HCT116 (cell line): ENCODE data around the gene PNLIP. TPM values are rescaled to one million over a fixed set of nuclear protein-coding genes. Genes with fewer than 3 reads are reported as not detected.

Experiments used
- ATAC-seq: fragments of 200-7000 bp; cut with Tn5 transposase; 2 replicates; pipeline ENCODE4 v1.9.1; 2020; ENCODE audit warnings: mild to moderate bottlenecking, moderate library complexity
- BruUV-seq: library from RNA; stranded (reverse); fragments of 400-500 nt; replicated peaks from 2 replicates; lab custom pipeline; 2021; lab: Mats Ljungman, UMichigan
- CTCF ChIA-PET: fragments of 300-600 bp; sonication (Branson Sonifier 250); formaldehyde crosslinking; loops from one replicate; lab custom pipeline; 2021; ENCODE audit warnings: antibody characterized with exemption; lab: Charles Lee
- POLR2A ChIA-PET: fragments of 300-600, 350-600 bp; sonication (Branson Sonifier 250); formaldehyde crosslinking; loops from one replicate; lab custom pipeline; 2021; ENCODE audit warnings: antibody characterized with exemption; lab: Charles Lee
- RAD21 ChIA-PET, 2 experiments: fragments of 300-600 bp; sonication (Branson Sonifier 250); formaldehyde crosslinking; loops; one replicate each; lab custom pipeline; 2023; ENCODE audit warnings: low total read pairs in 2 of 2; ENCODE audit not compliant: uncharacterized antibody in 2 of 2, unreplicated experiment in 2 of 2, low non-redundant PET in 1 of 2; lab: Charles Lee
- DNase-seq: peaks from one replicate; pipeline ENCODE4 v3.0.0-alpha.2; 2010; ENCODE audit warnings: low read depth, low spot score
- H2AFZ ChIP-seq: fragments of 200-600 bp; shearing (Covaris generic), sonication (generic); 2 replicates; pipeline ENCODE4 v1.6.1; 2017; ENCODE audit warnings: low read depth, mixed run types, mixed read lengths, antibody characterized with exemption, low read length; ENCODE audit not compliant: poor library complexity, severe bottlenecking
- H3K27ac ChIP-seq: 2 replicates; pipeline ENCODE4 v1.5.1; 2012; ENCODE audit warnings: low read depth, low read length
- H3K27me3 ChIP-seq: fragments of 200-600 bp; sonication (generic); 2 replicates; pipeline ENCODE4 v1.6.1; 2016; ENCODE audit warnings: mixed run types, low read length, mixed read lengths; ENCODE audit not compliant: insufficient read depth
- H3K36me3 ChIP-seq, 2 experiments: fragments of 200-500 bp in 1 of 2; fragments of 200-600 bp in 1 of 2; sonication (Bioruptor generic) in 1 of 2; sonication (generic) in 1 of 2; 2 replicates each; pipeline versions ENCODE4 v1.5.1 to v1.6.1; 2014 to 2016; ENCODE audit warnings: low read length in 2 of 2, inconsistent platforms in 1 of 2, mixed read lengths in 1 of 2, mixed run types in 1 of 2; ENCODE audit not compliant: insufficient read depth in 2 of 2, control insufficient read depth in 1 of 2
- H3K4me1 ChIP-seq, 2 experiments: fragments of 200-600 bp in 1 of 2; sonication (generic) in 1 of 2; 2 replicates each; pipeline versions ENCODE4 v1.5.1 to v1.6.1; 2012 to 2017; ENCODE audit warnings: low read length in 2 of 2, inconsistent platforms in 1 of 2, mild to moderate bottlenecking in 1 of 2, mixed read lengths in 1 of 2, mixed run types in 1 of 2, moderate library complexity in 1 of 2; ENCODE audit not compliant: insufficient read depth in 2 of 2, control insufficient read depth in 1 of 2
- H3K4me2 ChIP-seq: fragments of 200-600 bp; sonication (generic); 2 replicates; pipeline ENCODE4 v1.6.1; 2017; ENCODE audit warnings: mixed run types, low read length, mixed read lengths
- H3K4me3 ChIP-seq, 2 experiments: fragments of 200-600 bp in 1 of 2; sonication (generic) in 1 of 2; replicated peaks in 1 of 2; 2 replicates each; pipeline ENCODE4 v1.5.1; 2011 to 2016; ENCODE audit warnings: low read length in 2 of 2, control low read depth in 1 of 2, low read depth in 1 of 2, mild to moderate bottlenecking in 1 of 2, mixed read lengths in 1 of 2, mixed run types in 1 of 2
- H3K79me2 ChIP-seq: fragments of 200-600 bp; sonication (generic); 2 replicates; pipeline ENCODE4 v1.6.1; 2017; ENCODE audit warnings: mild to moderate bottlenecking, mixed run types, low read length, moderate library complexity, mixed read lengths; ENCODE audit not compliant: insufficient read depth
- H3K9ac ChIP-seq: fragments of 200-600 bp; sonication (generic); 2 replicates; pipeline ENCODE4 v1.6.1; 2016; ENCODE audit warnings: low read length, mixed read lengths
- H3K9me2 ChIP-seq: fragments of 200-600 bp; sonication (generic), shearing (Covaris generic); 2 replicates; pipeline ENCODE4 v1.6.1; 2017; ENCODE audit warnings: mixed run types, mild to moderate bottlenecking, moderate library complexity; ENCODE audit not compliant: insufficient read depth
- H3K9me3 ChIP-seq, 2 experiments: fragments of 200-500 bp in 1 of 2; fragments of 200-600 bp in 1 of 2; sonication (Bioruptor generic) in 1 of 2; sonication (generic) in 1 of 2; 2 replicates each; pipeline ENCODE4 v1.6.1; 2014 to 2017; ENCODE audit warnings: low read length in 2 of 2, mixed read lengths in 2 of 2, inconsistent platforms in 1 of 2, low read depth in 1 of 2, mild to moderate bottlenecking in 1 of 2, mixed run types in 1 of 2, moderate library complexity in 1 of 2; ENCODE audit not compliant: control insufficient read depth in 1 of 2, insufficient read depth in 1 of 2
- H4K20me1 ChIP-seq: fragments of 200-600 bp; sonication (generic), shearing (Covaris generic); 2 replicates; pipeline ENCODE4 v1.6.1; 2017; ENCODE audit warnings: mixed run types, mild to moderate bottlenecking, moderate library complexity; ENCODE audit not compliant: insufficient read depth
- CBX3 ChIP-seq: IDR thresholded peaks from 2 replicates; pipeline ENCODE4 v1.6.1; 2012; ENCODE audit warnings: low read depth
- EGR1 ChIP-seq: IDR thresholded peaks from 2 replicates; pipeline ENCODE4 v1.6.1; 2012; ENCODE audit warnings: low read depth
- ELF1 ChIP-seq: IDR thresholded peaks from 2 replicates; pipeline ENCODE4 v1.6.1; 2012; ENCODE audit warnings: low read depth, borderline replicate concordance
- EZH2 ChIP-seq: fragments of 200-600 bp; sonication (generic); IDR thresholded peaks from 2 replicates; pipeline ENCODE4 v1.6.1; 2017; ENCODE audit warnings: antibody characterized with exemption, mixed run types
- EZH2phosphoT487 ChIP-seq: fragments of 200-600 bp; IDR thresholded peaks from 2 replicates; pipeline ENCODE4 v1.6.1; 2018; ENCODE audit warnings: antibody characterized with exemption, borderline replicate concordance
- FOSL1 ChIP-seq: IDR thresholded peaks from 2 replicates; pipeline ENCODE4 v1.6.1; 2012; ENCODE audit warnings: low read depth
- JUND ChIP-seq: IDR thresholded peaks from 2 replicates; pipeline ENCODE4 v1.6.1; 2012
- MAX ChIP-seq: IDR thresholded peaks from 2 replicates; pipeline ENCODE4 v1.6.1; 2012
- POLR2A ChIP-seq: IDR thresholded peaks from 2 replicates; pipeline ENCODE4 v1.7.0; 2011; ENCODE audit warnings: borderline replicate concordance; ENCODE audit not compliant: insufficient read depth, insufficient read length; ENCODE audit errors: extremely low read depth
- POLR2AphosphoS5 ChIP-seq: IDR thresholded peaks from 2 replicates; pipeline ENCODE4 v1.6.1; 2011; ENCODE audit warnings: mild to moderate bottlenecking, low read depth, low read length, moderate library complexity
- RAD21 ChIP-seq: IDR thresholded peaks from 2 replicates; pipeline ENCODE4 v1.6.1; 2012; ENCODE audit warnings: low read depth, mild to moderate bottlenecking
- SIN3A ChIP-seq: IDR thresholded peaks from 2 replicates; pipeline ENCODE4 v1.6.1; 2012; ENCODE audit warnings: low read depth
- SRF ChIP-seq: IDR thresholded peaks from 2 replicates; pipeline ENCODE4 v1.6.1; 2012; ENCODE audit warnings: low read depth
- TCF7L2 ChIP-seq: IDR thresholded peaks from 2 replicates; pipeline ENCODE4 v1.7.0; 2011; ENCODE audit warnings: borderline replicate concordance, inconsistent platforms; ENCODE audit not compliant: insufficient read depth, insufficient read length; ENCODE audit errors: extremely low read depth
- YY1 ChIP-seq: IDR thresholded peaks from 2 replicates; pipeline ENCODE4 v1.6.1; 2011; ENCODE audit warnings: low read length, low read depth, moderate library complexity, mild to moderate bottlenecking; ENCODE audit not compliant: insufficient replicate concordance; ENCODE audit errors: extremely low read depth
- ZFX ChIP-seq: fragments of 450-650 bp; IDR thresholded peaks from 2 replicates; pipeline ENCODE4 v1.6.1; 2017
- ZNF274 ChIP-seq: fragments of 200-500 bp; sonication (Bioruptor generic); IDR thresholded peaks from 2 replicates; pipeline ENCODE4 v1.6.1; 2014; ENCODE audit warnings: mild to moderate bottlenecking, low read depth, low read length, inconsistent platforms
- intact Hi-C: fragments of 100-400 bp; cut with micrococcal nuclease; formaldehyde crosslinking; loops from 2 replicates; pipeline ENCODE4 v1.10.0; 2022
- total RNA-seq: library from RNA; stranded (reverse); gene quantifications from one replicate; pipeline ENCODE4 v1.2.1, GENCODE V29; 2021; ENCODE audit not compliant: unreplicated experiment
- TF ChIP-seq, protein P1 (sequence below): IDR thresholded peaks from 2 replicates; pipeline ENCODE4 v1.6.1; 2012
- TF ChIP-seq, protein P2 (sequence below): IDR thresholded peaks from 2 replicates; pipeline ENCODE4 v1.6.1; 2012; ENCODE audit warnings: low read depth
- TF ChIP-seq, protein P3 (sequence below), 3 experiments: fragments of 200-600 bp in 1 of 3; sonication (generic) in 1 of 3; IDR thresholded peaks in 2 of 3; conservative IDR thresholded peaks in 1 of 3; 2 replicates each; pipeline ENCODE4 v1.5.1; 2012 to 2017; ENCODE audit warnings: low read depth in 2 of 3, low read length in 2 of 3, antibody characterized with exemption in 1 of 3, borderline replicate concordance in 1 of 3, control low read depth in 1 of 3, mild to moderate bottlenecking in 1 of 3, mixed read lengths in 1 of 3, mixed run types in 1 of 3, moderate library complexity in 1 of 3; ENCODE audit not compliant: insufficient read depth in 1 of 3

Gene PNLIP
- total RNA-seq, 1 experiment from 2014 or later = 1.3 TPM

DNA sequence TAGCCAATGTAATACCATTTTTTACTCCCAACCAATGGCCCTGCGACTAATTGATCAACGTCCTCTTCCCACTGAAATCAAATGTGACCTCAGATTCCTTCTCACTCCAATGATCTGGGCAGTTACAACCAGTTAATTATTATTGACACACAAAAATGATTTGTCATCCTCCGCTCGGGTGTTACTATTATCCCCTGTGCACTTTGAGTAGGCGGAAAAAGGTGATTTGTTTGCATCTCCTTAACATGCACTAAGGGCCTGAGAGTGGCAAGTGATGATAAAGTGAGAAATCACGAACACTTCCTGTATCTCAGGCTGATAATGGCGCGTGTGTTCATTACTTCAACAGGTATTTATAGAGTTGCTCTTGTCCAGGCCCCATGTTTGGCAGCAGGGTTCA lies 40.9 kb upstream of the PNLIP start:
- no peak overlapping the region for H3K27ac ChIP-seq
- no peak for DNase-seq
- ChIA-PET POLR2A (no interaction called here), RAD21 (no interaction called here), CTCF (interaction anchor here (1.0 kb wide), 1 partner anchor 17 kb away, joined by 3 read pairs; no protein-coding TSS in a partner anchor)
- no peak overlapping the region for H2AFZ ChIP-seq
- H3K9me3 ChIP-seq = no peaks in the 10 kb centered on the region
- TF ChIP-seq FOSL1 (no peak), SRF (no peak), YY1 (no peak), POLR2A (no peak), MAX (no peak), RAD21 (no peak), ZNF274 (no peak), EZH2phosphoT487 (no peak), POLR2AphosphoS5 (no peak), TCF7L2 (no peak), EZH2 (no peak), ZFX (no peak), JUND (no peak), ELF1 (no peak), SIN3A (no peak), CBX3 (no peak), EGR1 (no peak)
- TF ChIP-seq, protein P1, sequence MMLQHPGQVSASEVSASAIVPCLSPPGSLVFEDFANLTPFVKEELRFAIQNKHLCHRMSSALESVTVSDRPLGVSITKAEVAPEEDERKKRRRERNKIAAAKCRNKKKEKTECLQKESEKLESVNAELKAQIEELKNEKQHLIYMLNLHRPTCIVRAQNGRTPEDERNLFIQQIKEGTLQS = no peak
- TF ChIP-seq, protein P2, sequence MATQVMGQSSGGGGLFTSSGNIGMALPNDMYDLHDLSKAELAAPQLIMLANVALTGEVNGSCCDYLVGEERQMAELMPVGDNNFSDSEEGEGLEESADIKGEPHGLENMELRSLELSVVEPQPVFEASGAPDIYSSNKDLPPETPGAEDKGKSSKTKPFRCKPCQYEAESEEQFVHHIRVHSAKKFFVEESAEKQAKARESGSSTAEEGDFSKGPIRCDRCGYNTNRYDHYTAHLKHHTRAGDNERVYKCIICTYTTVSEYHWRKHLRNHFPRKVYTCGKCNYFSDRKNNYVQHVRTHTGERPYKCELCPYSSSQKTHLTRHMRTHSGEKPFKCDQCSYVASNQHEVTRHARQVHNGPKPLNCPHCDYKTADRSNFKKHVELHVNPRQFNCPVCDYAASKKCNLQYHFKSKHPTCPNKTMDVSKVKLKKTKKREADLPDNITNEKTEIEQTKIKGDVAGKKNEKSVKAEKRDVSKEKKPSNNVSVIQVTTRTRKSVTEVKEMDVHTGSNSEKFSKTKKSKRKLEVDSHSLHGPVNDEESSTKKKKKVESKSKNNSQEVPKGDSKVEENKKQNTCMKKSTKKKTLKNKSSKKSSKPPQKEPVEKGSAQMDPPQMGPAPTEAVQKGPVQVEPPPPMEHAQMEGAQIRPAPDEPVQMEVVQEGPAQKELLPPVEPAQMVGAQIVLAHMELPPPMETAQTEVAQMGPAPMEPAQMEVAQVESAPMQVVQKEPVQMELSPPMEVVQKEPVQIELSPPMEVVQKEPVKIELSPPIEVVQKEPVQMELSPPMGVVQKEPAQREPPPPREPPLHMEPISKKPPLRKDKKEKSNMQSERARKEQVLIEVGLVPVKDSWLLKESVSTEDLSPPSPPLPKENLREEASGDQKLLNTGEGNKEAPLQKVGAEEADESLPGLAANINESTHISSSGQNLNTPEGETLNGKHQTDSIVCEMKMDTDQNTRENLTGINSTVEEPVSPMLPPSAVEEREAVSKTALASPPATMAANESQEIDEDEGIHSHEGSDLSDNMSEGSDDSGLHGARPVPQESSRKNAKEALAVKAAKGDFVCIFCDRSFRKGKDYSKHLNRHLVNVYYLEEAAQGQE = no peak
- TF ChIP-seq, protein P3, sequence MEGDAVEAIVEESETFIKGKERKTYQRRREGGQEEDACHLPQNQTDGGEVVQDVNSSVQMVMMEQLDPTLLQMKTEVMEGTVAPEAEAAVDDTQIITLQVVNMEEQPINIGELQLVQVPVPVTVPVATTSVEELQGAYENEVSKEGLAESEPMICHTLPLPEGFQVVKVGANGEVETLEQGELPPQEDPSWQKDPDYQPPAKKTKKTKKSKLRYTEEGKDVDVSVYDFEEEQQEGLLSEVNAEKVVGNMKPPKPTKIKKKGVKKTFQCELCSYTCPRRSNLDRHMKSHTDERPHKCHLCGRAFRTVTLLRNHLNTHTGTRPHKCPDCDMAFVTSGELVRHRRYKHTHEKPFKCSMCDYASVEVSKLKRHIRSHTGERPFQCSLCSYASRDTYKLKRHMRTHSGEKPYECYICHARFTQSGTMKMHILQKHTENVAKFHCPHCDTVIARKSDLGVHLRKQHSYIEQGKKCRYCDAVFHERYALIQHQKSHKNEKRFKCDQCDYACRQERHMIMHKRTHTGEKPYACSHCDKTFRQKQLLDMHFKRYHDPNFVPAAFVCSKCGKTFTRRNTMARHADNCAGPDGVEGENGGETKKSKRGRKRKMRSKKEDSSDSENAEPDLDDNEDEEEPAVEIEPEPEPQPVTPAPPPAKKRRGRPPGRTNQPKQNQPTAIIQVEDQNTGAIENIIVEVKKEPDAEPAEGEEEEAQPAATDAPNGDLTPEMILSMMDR (IDR thresholded peaks at IDR 0.05 in 2 of 3, conservative IDR thresholded peaks at IDR 0.05 in 1 of 3; ENCODE audit: borderline replicate concordance in 1 of 3, insufficient read depth in 1 of 3, low read depth in 2 of 3, low read length in 2 of 3) = no peak
- no peak for ATAC-seq
- no peak overlapping the region for H3K4me2 ChIP-seq
- intact Hi-C loops = no loop called here
- H3K36me3 ChIP-seq = no peaks in the 10 kb centered on the region
- no peak overlapping the region for H3K9ac ChIP-seq
- no peaks in the 10 kb centered on the region for H3K4me1 ChIP-seq
- H3K79me2 ChIP-seq = no peaks in the 10 kb centered on the region
- no peak overlapping the region for H3K4me3 ChIP-seq
- no peaks in the 10 kb centered on the region for H4K20me1 ChIP-seq
- no TSS peak for BruUV-seq
- H3K9me2 ChIP-seq = no peaks in the 10 kb centered on the region
- H3K27me3 ChIP-seq = peaks cover under 1% of the 10 kb centered on the region; the same call in 1 of the 2 replicates
